GM18858 (cell line): ENCODE results near the gene STX3.
"Not testable (repeated sequence)": the region's sequence is repeated elsewhere in the genome, so short reads cannot be mapped to it uniquely, and the experiment has no call there.

ENCODE experiments used
- ATAC-seq: cut with Tn5 transposase; IDR thresholded peaks from one replicate; pipeline ENCODE4 v1.9.1; 2021; ENCODE audit not compliant: unreplicated experiment

STX3 gene

DNA sequence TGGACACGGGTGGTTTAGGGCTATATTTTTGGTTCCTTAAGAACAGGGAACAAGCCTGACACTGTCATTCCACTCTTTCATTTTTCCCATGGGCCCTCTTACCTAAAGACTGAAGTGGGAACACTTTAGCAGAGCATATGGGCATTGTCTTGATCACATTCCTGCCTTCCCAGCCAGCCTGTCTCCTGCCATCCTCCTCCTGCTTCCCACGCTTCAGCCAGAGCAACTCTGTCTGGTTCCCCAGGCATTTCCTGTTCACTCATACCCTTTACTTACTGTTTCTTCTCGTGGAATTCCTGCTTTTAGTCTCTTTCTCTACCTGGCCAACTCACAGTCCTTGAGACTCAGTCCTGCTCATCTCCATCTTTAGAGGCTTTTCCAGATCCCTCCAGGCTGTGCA, 32.6 kb downstream of the STX3 start:
- no peak for ATAC-seq

DNA sequence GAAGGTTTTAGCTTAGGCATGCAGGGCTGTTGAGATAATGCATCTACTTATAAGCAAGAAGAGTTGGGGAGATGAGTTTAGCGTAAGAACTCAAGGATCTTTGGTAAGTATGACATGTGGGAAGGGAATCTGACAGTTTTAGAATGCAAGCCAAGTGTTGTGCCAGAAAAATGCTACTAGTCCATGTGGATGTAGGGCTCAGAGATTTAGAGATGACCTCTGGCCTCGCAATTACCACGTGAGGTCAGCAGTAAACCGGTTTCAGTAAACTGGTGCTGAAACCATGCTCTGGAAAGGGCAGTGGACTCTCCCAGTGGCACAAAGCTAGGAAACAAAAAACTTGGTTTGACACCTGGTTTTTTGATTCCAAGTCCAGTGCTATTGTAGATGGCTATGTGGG, 36.5 kb downstream of the STX3 start:
- ATAC-seq, result no peak

- no peak for ATAC-seq
Measured at GRCh38 chr11:59792507-59792906, 37.3 kb downstream of the STX3 start.

DNA sequence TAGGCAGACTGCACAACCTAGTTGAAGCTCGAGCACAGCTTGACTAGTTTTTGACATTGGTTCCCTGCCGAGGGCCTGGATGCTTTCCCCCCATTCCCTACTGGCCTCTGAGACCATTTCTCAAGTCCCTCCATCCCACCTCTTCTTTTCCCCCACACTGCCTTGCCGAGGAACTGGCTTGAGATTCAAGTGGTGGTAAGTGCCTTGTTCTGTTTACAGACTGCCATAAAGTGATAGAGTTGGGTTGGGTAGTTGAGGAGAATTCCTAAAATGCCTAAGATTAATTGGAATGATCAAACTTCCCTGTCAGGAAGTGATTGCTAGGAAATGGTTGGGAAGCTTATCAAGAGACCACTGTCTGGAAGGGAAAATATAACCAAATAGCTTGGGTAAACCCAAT, 39.2 kb downstream of the STX3 start:
- no peak for ATAC-seq

DNA sequence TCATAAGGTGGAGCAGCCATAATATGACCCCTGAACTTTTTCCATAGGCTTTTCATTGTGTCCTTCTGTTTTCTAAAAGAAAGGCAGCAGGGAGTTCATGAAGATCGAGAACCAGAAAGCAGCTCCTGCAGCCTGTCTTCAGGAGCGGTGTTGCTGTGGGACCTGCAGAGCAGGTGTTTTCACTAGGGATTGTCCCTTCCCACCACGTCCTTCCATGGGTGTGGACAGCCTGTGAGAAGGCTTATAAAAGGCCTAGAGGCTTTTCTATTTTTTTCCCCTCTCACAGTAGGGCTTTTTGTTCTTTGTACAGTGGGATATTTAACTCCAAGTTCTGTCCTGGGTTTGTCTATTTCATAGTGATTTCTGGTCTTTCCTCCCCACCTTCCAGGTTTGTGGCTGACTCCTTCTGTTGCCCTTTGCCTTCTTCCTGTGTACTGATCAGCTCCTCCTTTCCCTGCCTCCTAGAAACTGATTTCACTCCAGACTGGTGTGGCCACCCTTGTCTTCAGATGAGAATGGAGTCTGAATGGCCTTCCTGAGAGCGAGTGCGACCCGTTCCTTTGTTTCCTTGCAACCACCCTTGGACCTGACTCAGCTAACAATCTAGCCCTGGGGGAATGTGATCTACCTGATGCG, 45.3 kb downstream of the STX3 start:
- ATAC-seq, result no peak

- no peak for ATAC-seq
Measured at GRCh38 chr11:59801160-59801706, 46.1 kb downstream of the STX3 start.

- peak; percentile 7 for ATAC-seq
Measured at GRCh38 chr11:59801981-59802638, 46.9 kb downstream of the STX3 start.

GRCh38 chr11:59802639-59803176, 47.5 kb downstream of the STX3 start:
- ATAC-seq, result peak; percentile 55

- ATAC-seq, result no peak
Measured at GRCh38 chr11:59804061-59804460, 48.9 kb downstream of the STX3 start.

DNA sequence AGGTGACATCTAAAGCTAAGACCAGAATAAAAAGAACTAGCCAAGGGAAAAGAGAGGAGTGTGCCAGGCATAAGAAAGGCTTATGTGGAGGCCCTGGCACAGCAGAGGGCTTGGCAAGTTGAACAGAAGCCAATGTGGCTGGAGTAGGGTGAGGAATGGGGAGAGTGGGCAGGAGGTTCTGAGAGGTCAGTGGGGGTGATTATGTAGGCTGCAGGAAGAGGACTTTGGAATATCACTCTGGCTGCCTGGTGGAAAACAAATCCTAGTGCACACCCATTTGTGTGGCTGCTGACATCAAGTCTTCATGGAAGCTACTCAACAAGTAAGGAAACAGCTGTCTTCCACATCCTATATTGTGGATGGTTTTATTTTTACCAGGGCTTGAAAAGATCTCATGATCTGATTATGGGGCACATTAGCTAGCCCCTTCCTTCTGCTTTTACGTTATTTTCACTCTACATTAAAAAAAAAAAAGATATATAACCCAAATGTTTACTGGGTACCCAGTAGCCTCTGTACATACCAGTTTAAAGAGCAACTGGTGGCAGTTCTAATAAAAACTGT, 52.0 kb downstream of the STX3 start:
- ATAC-seq, result no peak

- ATAC-seq, result peak; percentile 87
Measured at GRCh38 chr11:59810189-59810910, 55.2 kb downstream of the STX3 start, which contains the start of gene MRPL16. Gene MRPL16 (minus strand): TSS chr11:59810778. CDS start chr11:59810658, 120 bp downstream.

DNA sequence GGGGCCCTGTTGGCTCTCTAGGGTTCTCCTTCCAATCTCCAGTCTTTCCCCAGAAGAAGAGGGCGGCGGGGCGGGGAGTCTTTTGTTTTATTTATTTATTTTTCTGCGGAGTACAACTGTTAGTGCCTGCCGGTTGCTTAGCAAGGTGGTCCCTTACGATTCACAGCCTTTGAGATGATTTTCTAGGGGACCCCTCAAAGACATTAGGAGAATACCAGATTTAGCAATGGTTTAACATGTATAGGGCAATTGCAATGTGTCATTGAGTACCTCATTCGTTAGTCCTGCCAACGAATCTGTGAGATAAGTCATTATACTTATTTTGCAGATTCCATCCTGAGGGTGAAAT, 55.7 kb downstream of the STX3 start:
- no peak for ATAC-seq

- no peak for ATAC-seq
Measured at GRCh38 chr11:59812220-59812619, 57.0 kb downstream of the STX3 start.

GRCh38 chr11:59813364-59813763, 58.2 kb downstream of the STX3 start:
- no peak for ATAC-seq

- ATAC-seq, result no peak
Measured at GRCh38 chr11:59814021-59814420, 58.8 kb downstream of the STX3 start.

GRCh38 chr11:59815754-59816153, 60.6 kb downstream of the STX3 start:
- ATAC-seq, result no peak

DNA sequence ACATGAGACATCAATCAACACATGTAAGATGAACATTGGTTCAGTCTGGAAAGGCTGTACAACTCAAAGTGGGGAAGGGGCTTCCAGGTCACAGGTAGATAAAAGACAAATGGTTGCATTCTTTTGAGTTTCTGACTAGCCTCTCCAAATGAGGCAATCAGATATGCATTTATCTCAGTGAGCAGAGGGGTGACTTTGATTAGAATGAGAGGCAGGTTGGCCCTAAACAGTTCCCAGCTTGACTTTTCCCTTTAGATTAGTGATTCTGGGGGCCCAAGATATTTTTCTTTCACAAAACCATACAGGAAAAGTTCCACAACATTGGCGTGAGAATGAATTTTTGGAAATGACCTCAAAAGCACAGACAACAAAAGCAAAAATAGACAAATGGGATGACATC, 61.3 kb downstream of the STX3 start:
- ATAC-seq, result not testable (repeated sequence)

- no peak for ATAC-seq
Measured at GRCh38 chr11:59818572-59818971, 63.4 kb downstream of the STX3 start.

GRCh38 chr11:59822989-59823566, 67.9 kb downstream of the STX3 start:
- peak; percentile 78 for ATAC-seq

DNA sequence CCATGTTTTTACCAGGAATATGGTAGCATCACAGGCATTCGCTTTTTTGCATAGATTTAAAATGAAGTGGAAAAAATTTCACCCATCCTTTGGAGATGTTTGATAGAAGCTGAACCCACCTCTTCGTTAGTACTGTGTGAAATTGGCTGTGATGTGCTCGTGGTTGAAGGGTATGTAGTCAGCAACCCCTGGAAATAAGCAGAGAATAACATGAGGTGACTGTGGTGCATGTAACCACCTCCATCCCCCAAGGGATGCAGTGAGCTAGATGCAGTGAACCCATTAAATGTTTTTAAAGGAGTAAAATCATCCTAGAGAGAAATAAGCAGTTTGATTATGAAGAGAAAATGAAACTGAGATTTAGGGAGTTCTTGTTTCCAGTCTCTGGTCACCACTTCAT, 74.2 kb downstream of the STX3 start:
- no peak for ATAC-seq

DNA sequence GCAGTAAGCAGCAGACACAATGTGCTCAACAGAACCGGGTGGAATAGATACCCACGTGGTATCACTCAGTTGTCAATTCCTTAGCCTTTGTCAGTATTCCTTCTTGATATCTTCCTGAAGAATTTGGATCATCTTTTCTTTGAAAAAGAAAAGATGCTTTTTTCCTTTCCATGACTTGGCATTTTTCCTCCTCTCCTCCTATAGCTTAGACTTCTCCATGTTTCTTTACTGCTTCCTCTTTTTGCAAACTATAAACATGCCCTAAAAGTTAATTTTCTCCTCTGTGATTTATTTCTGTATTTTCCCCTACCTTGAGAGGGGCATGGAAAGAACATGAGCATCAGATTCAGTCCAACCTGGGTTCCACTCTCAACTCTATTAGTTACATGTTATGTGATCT, 78.4 kb downstream of the STX3 start:
- no peak for ATAC-seq
